Brain pericyte (primary cell): ENCODE data around the gene CDH4.

Source experiments
- DNase-seq: peaks from one replicate; pipeline ENCODE4 v3.0.0-alpha.2; 2012; ENCODE audit warnings: low read depth, low spot score

The CDH4 gene

GRCh38 chr20:61746781-61747180 lies 494.7 kb downstream of the CDH4 start:
- no peak for DNase-seq

GRCh38 chr20:61748376-61748775 lies 496.3 kb downstream of the CDH4 start:
- no peak for DNase-seq

- DNase-seq, result no peak
Measured at GRCh38 chr20:61749406-61750075, 497.5 kb downstream of the CDH4 start.

- no peak for DNase-seq
Measured at GRCh38 chr20:61750093-61750492, 498.0 kb downstream of the CDH4 start.

- no peak for DNase-seq
Measured at GRCh38 chr20:61752576-61752975, 500.5 kb downstream of the CDH4 start.

- no peak for DNase-seq
Measured at GRCh38 chr20:61753316-61753942, 501.4 kb downstream of the CDH4 start.

GRCh38 chr20:61753987-61754956 lies 502.2 kb downstream of the CDH4 start:
- no peak for DNase-seq

- no peak for DNase-seq
Measured at GRCh38 chr20:61754976-61755778, 503.1 kb downstream of the CDH4 start.

- no peak for DNase-seq
Measured at GRCh38 chr20:61755971-61756845, 504.1 kb downstream of the CDH4 start.

GRCh38 chr20:61756966-61757677 lies 505.1 kb downstream of the CDH4 start:
- DNase-seq, result no peak

GRCh38 chr20:61757678-61758563 lies 505.9 kb downstream of the CDH4 start:
- DNase-seq, result no peak

- DNase-seq, result no peak
Measured at GRCh38 chr20:61758564-61759200, 506.6 kb downstream of the CDH4 start.

GRCh38 chr20:61759286-61760065 lies 507.4 kb downstream of the CDH4 start:
- no peak for DNase-seq

GRCh38 chr20:61760321-61760720 lies 508.3 kb downstream of the CDH4 start:
- no peak for DNase-seq

GRCh38 chr20:61760731-61761130 lies 508.7 kb downstream of the CDH4 start:
- DNase-seq, result no peak

- DNase-seq, result no peak
Measured at GRCh38 chr20:61761453-61762166, 509.5 kb downstream of the CDH4 start.

GRCh38 chr20:61762167-61762710 lies 510.2 kb downstream of the CDH4 start:
- no peak for DNase-seq
